Stimulated activated CD8-positive, alpha-beta memory T cell treated with anti-CD3 and anti-CD28 coated beads, Interleukin-7, amount 100 ng/mL, for 1 hour (primary cell): Measurements from ENCODE around the gene LRRN4CL.

Experiments used
- DNase-seq, 2 donors: peaks; one replicate each; pipeline ENCODE4 v3.0.0-alpha.2; 2020; ENCODE audit warnings: low read depth in 2 of 2

LRRN4CL gene

DNA sequence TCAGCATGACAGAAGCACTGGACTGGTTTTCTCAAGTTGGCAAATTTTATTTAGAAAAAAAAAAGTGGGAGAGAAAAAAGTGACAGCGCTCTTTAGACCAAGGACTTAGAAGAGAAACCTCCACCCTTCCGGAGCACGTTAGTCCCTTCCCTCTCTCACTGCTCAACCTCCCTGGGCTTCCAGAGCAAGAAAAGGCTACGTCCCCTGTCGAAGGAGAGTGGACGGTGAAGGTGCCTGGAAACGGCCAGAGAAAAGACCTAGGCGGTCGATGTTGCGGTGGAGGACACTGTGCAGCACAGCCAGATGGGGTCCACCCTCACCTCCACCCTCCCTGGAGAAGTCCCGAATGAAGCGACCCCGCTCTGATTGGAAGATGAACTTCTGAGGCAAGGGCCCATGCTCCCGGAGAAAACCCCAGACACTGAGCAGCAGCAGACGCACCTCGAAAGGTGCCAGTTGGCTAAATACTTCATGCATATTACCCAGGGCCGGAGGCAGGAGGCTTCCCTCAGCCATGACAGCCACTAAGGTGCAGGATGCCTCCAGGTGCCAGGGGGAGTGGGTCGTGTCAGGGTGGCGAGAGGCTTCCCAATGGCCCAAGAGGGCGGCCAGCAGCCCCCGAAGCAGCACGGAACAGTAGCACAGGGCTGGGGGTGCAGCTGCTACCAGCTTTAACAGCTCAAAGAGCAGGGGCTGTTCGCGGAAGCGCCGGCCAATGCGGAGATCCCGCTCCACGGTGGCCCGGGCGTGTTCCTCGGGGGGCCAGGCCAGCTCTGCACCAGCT, 42.3 kb downstream of the LRRN4CL start:
- no peak for DNase-seq

DNA sequence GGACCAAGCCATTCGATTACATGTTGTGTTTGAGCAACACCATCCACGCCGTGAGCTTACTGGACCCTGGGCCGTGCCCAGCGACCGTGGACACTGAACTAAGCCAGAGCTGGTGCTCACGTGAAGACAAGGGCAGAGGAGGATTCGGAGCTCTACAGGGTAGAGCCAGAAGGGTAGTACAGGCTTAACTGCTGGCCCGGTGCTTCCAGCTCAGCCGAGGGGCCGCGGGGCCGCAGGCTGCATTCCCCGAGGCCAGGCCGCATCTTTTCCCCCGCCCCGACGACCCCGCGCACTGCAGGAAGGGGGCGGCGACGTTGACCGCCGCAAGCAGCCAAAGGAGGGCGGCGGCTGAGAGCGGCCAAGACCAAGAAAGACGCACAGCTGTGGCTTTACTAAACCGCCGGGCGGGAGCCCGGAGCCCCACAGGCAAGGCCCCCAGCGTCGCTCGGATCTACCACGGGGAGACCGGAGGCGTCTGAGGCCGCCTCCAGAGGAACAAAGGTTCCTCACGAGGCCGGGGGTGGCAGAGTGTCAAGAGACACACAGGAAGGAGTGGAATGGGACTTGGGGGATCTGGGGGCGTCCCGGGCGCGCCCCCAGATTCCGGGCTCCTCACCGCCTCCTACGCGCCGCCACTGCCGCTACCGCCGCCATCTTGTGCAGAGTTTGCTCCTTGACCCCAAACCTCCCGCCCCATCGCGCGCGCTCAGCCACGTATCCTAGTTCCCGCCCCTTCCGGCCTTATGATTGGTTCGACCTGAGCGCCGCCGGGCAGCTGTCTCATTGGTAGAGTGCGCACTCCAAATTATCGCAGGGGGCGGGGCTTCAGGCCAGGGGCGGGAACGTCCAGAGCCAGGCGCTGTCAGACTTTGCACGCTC, 43.1 kb downstream of the LRRN4CL start, which contains the start of gene GANAB:
GANAB (minus strand) TSS at position 668 of the 879 bp plus-strand sequence; CDS start at position 654, 14 bp downstream.
- peak; percentile 98 for DNase-seq

DNA sequence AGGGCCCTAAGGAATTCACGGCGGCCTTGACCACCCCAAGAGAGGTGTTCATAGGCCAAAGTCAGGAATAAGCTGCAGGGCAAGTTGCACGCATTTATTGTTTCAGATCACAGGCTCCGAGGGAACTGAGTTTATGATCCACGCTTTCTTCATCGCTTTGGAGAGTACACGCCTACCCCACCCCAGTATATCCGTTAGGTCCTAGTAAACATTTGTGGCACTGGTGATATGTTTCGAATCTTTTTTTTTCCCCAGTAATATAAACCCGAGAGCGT, 43.7 kb downstream of the LRRN4CL start:
- no peak for DNase-seq

DNA sequence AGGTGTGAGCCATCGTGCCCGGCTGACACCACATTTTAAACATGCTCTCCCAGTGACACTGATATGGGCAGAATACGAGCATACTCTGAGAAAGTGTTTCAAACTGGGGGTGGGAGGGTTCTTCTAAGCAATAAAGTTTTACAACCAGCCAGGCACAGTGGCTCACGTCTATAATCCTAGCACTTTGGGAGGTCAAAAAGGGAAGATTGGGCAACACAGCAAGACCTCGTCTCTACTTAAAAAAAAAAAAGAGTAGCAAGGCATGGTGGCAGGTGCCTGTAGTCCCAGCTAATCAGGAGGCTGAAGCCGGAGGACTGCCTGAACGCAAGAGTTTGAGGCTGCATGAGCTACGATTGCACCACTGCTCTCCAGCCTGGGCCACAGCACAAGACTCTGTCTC, 45.1 kb downstream of the LRRN4CL start:
- DNase-seq, result no peak
